ENCODE data around the gene EIF4E.
"Not testable (repeated sequence)": the region's sequence is repeated elsewhere in the genome, so short reads cannot be mapped to it uniquely, and the experiment has no call there.

The EIF4E gene

GRCh38 chr4:98872120-98872906 lies 56.6 kb downstream of the EIF4E start:
- DNase-seq: not testable (repeated sequence)

GRCh38 chr4:98867648-98868047 lies 61.3 kb downstream of the EIF4E start:
- no peak for DNase-seq

- DNase-seq: no peak
These were observed 63.9 kb downstream of the EIF4E start for GRCh38 chr4:98865059-98865458.

- DNase-seq: no peak
These were observed 64.4 kb downstream of the EIF4E start for GRCh38 chr4:98864560-98864959.

DNA sequence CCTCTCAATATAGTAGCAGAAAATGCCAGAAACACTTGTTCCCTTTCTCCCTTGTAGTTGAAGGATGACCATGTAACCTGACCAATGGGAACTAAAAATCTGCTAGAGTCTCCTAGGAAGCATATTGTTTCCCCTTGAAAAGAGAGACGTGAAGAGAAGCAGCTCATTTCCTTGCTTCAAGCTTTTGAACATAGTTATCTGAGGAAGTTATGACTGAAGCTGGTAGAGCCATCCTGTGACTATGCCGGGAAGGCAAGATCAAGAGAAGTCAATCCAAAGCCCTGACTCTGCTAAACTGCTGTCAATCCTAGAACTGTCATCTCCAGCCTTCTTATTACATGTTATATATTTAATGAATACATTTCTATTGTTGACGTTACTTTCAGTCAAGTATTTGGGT lies 66.6 kb downstream of the EIF4E start:
- DNase-seq: no peak

GRCh38 chr4:98861100-98861884 lies 67.6 kb downstream of the EIF4E start:
- DNase-seq: no peak

DNA sequence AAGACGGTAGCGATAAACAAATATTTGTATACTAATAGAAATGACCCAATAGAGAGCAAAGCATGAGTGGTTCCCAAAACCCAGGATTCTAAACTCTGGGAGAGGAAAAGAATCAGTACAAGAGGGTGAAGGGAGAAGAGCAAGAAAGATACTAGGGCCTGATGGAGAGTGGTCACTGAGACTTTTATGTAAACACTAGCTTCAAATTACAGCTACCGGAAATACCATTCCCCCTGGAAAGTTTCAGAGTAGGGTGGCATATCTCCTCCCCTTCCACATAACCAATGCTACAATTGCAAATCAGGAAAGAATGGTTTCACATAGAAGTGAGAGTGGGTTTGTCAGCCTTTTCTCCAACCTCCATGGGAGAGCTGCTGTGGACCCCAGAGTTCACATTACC lies 77.1 kb downstream of the EIF4E start:
- DNase-seq: no peak

- DNase-seq: no peak
These were observed 78.0 kb downstream of the EIF4E start for GRCh38 chr4:98850937-98851336.

- DNase-seq: no peak
These were observed 80.5 kb downstream of the EIF4E start for GRCh38 chr4:98848448-98848847.

DNA sequence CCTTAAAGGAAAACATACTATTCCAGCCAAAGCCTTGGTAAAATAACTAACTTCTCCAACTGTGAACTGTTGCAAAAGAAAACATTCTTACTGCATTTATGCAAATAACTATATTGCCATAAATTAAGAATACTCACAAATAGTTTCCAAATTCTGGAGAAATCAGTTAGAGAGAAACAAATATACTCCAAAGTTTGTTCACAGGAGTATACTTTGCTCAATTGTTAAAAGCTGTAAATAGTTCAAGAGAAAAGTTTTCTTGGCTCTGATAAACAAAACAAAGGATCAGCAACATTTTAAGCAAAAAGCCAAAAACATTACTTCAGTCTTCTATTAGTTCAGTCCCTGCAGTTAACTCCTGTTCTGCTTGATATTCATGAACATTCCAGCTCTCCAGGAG lies 83.0 kb downstream of the EIF4E start:
- no peak for DNase-seq

DNA sequence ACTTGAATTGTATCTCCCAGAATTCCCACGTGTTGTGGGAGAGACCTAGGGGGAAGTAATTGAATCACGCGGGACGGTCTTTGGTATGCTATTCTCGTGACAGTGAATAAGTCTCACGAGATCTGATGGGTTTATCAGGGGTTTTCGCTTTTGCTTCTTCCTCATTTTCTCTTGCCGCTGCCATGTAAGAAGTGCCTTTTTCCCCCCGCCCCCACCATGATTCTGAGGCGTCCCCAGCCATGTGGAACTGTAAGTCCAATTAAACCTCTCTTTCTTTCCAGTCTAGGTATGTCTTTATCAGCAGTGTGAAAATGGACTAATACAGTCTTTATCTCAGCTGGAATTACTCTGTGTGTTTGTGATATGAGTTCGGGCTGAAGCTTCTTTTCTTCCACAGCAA lies 86.0 kb downstream of the EIF4E start:
- not testable (repeated sequence) for DNase-seq

DNA sequence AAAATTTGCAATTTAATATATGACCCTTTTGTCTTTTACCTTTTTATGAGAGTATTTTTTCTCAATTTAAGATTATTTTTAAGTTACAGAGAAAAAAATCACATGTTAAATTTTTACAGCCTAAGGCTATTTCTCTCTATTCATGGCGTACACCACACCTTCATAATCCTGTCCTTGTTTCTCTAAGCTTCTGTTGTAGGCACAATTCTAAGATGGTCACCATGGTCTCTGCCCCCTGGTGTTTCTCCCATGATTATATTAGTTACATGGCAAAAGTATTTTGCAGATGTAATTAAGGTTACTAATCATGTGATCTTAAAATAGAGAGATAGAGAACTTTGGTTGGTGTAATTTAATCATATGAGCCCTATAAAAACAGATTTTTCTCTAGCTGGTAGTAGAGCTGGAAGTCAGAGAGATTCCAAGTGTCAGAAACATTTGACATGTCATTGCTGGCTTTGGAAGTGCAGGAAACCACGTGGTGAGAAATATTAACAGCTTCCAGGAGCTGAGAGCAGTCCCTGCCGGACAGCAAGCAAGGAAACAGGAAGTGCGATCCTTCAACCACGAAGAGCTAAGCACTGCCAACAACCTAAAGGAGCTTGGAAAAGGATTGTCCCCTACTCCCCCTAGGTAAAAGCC lies 89.8 kb downstream of the EIF4E start:
- no peak for DNase-seq

DNA sequence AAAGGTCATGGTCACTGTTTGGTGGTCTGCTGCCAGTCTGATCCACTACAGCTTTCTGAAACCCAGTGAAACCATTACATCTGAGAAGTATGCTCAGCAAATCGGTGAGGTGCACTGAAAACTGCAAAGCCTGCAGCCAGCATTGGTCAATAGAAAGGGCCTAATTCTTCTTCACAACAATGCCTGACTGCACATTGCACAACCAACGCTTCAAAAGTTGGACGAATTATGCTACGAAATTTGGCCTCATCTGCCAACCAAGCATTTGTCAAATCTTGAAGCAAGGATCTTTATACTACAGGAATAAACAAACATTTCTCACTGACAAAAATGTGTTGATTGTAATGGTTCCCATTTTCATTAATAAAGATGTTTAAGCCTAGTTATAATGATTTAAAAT lies 90.4 kb downstream of the EIF4E start:
- no peak for DNase-seq

DNA sequence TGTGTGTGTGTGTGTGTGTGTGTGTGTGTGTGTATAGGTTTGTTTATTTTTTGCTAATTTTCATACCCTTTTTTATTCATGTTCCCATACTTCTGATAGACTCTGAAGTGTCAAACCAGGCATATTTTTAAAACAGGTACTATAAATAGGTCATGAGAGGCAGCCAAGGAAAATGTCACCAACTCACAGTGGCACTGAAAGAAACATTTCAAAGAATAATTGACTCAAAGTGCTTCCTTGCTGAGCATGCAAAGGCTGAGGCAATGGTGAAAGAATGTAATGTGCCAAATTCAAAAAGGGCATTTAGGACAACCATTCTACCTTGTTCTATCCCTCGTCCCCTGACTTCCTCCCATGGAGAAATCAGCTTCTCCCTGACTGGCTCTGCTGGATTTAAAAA lies 95.5 kb downstream of the EIF4E start:
- DNase-seq: no peak

DNA sequence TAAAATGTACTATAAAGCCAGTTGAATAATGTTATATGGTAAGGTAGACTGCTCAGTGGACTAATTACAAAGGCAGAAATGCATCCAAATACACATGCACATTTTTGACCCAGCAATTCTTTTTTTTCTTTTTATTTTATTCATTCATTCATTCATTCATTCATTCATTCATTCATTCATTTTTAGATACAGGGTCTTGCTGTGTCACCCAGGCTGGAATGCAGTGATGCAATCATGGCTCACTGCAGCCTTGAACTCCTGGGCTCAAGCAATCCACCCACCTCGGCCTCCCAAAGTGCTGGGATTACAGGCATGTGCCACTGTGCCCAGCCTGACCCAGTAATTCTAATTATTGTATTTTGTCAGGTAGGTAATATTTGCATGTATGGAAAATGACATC lies 97.9 kb downstream of the EIF4E start:
- not testable (repeated sequence) for DNase-seq
